DMS79 treated with DMSO at 0.1 percent for 48 hours (cell line): ENCODE results near the gene BCAT1.
"Not testable (repeated sequence)": the region's sequence is repeated elsewhere in the genome, so short reads cannot be mapped to it uniquely, and the experiment has no call there.

ENCODE experiments used
- DNase-seq: peaks from one replicate; lab custom pipeline; 2025; lab: John Stamatoyannopoulos, UW

BCAT1 gene

GRCh38 chr12:24853588-24853987 is 95.3 kb downstream of the BCAT1 start:
- no peak for DNase-seq

DNA sequence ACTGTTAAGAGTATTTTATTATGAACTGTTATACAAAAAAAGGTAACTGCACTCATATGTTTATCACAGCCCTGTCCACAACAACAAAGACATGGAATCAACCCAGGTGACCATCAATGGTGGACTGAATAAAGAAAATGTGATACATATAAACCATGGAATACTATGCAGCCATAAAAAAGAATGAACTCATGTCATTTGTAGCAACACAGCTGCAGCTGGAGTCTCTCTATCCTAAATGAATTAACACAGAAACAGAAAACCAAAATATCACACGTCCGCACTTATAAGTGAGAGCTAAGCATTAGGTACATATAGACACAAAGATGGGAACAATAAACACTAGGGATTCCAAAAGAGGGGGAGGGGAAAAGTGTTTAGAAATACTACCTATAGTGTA is 95.8 kb downstream of the BCAT1 start:
- no peak for DNase-seq

- DNase-seq, result no peak
Measured at GRCh38 chr12:24852420-24852819, 96.5 kb downstream of the BCAT1 start.

DNA sequence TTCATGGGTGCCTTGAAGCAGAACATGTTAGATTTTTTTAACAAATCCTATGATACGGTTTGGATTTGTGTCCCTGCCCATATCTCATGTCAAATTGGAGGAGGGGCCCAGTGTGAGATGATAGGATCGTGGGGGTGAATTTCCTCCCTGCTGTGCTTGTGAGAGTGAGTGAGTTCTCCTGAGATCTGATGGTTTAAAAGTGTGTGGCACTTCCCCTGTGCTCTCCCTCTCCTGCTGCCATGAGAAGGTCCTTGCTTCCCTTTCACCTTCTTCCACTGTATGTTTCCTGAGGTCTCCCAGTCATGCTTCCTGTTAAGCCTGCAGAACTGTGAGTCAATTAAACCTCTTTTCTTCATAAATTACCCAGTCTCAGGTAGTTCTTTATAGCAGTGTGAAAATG is 97.0 kb downstream of the BCAT1 start:
- DNase-seq, result not testable (repeated sequence)

DNA sequence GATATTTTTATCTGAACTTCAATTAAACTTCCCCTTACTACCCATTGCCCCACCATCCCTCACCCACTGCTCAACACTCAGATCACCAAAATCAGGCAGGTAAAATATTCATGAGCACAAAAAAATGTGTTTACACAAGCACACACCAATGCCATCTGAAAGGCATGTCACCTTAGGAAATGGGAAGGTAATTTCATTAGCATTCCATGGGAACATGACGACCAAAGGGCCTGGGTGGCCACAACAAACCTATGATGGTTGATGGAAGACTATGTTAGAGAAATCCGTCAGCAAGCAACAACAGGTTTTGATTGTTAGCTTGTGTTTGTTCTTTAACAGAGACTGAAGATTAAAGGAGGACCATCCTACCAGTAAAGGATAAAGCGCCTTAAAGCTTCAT is 97.6 kb downstream of the BCAT1 start:
- no peak for DNase-seq

DNA sequence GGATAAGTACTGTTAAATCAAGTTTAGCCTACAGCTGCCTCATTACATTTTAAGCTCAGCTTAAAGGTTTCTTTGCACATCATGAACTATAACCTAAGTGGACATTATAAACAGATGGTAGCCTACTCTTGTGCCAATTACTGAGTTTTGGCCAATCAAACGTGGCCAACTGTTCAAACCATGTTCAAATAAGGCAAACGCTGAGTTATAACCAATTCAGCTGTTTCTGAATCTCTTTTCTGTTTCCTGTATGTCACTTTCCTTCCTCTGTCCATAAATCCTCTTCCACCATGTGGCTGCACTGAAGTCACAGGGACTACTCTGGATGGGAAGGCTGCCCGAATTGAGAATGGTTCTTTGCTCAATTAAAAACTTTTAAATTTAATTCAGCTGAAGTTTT is 98.4 kb downstream of the BCAT1 start:
- DNase-seq, result no peak

DNA sequence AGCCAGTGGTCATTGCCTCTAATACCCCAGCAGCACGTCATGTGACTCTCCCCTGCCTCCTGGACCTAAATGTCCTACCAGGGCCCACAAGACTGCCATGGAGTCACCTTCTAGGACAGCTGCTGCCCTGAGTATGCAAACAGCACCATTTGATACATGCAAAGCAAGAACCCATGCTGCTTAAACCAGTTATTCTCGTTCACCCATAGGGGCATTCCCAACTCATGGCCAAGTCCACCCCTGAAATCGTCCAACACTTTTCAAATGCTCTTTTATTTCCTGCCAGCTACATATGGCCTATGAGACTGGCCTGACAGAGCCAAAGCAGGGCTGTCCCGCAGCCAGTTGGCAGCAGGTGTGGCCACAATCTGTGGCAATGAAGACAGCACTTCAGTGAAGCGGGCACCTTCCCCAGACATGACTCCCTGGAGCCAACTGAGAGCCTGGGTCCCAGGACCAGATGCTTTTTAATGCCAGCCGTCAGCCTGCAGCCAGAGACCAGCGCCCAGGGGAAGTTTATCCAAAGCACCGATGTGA is 99.9 kb downstream of the BCAT1 start:
- DNase-seq, result no peak

DNA sequence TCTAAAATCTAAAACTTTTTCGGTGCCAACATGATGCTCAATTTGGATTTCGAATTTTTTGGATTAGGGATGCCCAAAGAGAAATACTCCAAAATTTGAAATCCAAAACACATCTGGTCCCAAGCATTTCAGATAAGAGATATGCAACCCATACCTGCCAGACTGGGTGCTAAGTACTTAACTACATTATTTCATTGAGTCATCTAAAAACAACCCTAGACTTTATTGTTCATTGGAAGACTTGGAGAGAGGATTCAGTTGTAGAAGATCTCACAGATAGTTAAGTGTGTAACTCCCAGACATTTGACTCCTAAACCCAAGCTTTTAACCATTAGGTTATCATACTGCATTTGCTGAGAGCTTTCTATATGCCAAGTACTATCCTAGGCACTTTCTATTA is 102.2 kb downstream of the BCAT1 start:
- DNase-seq, result no peak

DNA sequence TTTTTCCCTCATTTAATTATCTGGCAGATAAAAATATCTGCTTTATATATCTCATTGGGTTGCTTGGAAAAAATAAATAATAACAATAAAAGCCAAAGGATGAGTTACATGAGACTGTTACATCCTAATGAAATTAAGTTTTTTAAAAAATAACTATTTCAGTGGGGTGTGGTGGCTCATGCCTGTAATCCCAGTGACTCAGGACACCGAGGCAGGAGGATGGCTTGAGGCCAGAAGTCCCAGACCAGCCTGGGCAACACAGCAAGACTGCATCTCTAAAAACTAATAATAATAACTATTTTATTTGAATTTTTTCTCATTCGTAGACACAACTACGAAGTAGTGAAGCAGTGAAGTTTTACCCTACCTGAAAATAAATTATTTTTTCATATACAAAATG is 103.3 kb downstream of the BCAT1 start:
- no peak for DNase-seq

DNA sequence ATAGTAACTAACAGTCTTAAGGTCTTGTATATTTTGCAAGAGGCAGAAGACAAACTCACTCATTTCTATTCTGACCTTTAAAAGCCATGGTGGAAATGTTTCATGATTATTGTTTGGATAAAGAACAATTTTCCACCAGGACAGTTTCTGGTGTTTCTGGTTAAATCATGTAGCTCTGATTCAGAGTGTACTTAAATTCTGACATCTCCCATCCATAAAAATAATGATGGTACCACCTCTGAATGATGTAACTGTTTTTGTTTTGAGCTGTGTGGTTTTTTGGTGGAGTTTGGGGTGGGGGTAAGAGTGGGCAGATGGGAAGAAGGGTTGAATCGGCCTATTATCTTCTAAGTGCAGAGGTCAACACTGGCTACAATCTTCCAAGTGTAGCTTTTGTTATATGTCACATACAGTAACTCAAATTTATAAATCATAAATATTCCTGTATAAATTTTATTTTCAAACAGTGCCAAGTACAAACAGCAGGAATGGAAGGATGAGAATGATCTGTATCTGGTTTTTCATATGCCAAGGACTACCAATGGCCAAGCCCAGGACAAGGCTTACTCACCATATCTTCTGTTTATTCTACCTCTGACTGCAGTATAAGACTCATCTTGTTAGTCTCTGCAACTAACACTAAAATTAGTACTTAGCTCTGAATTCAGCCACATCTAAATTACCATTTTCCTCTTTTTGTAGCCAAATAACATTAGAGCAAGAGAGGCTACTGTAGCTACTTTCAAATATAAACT is 108.7 kb downstream of the BCAT1 start:
- no peak for DNase-seq

DNA sequence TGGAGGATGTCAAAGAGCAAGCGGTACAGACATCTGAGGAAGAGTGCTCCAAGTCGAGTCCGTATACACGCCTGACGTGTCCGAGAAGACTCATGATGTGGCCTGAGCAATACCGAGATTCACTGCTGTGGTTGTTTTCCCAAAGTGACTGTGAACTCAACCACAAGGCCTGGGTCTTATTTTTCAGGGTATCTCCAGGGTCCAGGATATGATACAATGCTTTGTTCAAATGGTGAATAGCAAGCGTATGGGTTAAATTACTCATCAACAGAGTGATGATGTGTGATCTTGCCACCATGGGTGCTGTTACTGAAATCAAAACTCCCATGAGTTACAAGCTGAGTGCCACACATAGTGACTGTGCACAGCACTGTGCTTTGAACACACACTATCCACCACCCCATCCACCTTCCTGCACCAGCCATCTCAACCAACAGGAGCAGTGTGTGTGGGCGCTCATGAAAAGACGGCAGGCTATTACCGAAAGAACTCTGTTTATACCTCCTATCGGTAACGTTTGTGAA is 109.6 kb downstream of the BCAT1 start:
- no peak for DNase-seq

DNA sequence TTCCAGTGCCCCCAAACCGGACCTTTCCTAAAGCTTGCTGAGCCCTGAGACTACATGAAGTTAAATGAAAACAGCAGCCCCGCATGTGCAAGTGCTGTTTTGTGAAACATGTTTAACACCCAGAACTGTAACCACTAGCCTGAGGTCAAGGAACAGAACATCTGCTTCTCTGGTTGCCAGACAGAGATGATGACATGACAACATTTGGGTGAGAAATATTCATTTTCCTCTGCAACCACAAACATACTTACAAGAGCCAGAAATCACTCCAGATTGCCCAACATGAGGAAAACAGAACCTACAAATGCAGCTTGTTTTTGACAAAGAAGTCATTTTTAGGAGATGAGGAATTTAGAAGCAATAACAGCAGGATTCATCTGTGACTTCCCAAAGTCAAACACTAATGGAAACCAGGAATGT is 110.4 kb downstream of the BCAT1 start:
- DNase-seq, result no peak

GRCh38 chr12:24835377-24835776 is 113.5 kb downstream of the BCAT1 start:
- DNase-seq, result no peak

- DNase-seq, result no peak
Measured at GRCh38 chr12:24833513-24833912, 115.4 kb downstream of the BCAT1 start.

- no peak for DNase-seq
Measured at GRCh38 chr12:24823808-24824515, 124.9 kb downstream of the BCAT1 start.

GRCh38 chr12:24822121-24822899 is 126.6 kb downstream of the BCAT1 start:
- DNase-seq, result no peak

DNA sequence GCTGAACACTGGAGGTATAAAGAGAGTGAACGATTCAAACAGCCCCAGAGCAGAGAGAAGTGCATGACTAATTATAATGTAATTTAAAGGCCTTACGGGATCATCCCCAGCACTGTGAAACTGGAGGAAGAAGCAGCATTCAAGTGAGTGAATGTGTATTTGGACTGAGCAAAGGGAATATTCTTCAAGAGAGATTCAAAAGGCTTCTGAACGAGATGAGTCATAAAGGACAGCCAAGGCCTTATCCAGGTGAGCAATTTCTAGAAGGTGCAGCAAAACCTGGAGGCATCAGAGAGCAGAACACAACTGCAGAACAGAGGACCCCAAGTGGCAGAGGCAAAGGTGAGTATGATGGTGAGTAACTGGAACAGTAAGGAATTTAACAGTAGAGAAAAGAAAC is 127.2 kb downstream of the BCAT1 start:
- no peak for DNase-seq

- DNase-seq, result no peak
Measured at GRCh38 chr12:24820872-24821271, 128.0 kb downstream of the BCAT1 start.

DNA sequence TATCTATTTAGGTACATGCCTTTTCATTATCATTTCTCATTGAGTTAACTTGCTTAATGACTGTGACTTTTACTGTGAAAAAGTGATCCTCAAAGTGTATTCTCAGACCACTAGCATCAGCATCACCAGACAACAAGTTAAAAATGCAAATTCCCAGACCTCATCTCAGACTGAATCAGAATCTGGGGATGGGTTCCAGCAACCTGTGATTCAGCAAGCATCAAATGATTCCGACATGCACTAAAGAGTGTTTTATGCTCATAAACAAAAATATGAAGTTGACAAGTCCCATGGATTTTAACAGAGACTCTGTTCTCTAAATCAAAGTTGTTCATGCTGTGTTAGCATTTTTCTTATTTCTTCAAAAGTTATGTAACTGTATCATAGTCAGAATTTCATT is 130.6 kb downstream of the BCAT1 start:
- no peak for DNase-seq

DNA sequence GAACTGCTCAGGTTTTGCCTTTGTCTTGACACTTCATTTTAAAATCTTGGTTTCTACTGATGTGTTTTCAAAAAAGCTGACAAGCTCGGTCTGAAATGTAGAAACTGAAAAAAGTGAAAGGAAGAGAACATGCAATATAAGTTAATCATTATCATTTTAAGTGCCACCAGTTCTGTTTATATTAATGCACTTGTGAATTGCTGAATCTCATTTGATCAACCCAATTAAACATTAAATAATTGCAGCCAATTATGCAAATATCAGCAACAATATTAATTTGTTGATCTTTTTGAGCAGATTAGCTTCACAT is 133.8 kb downstream of the BCAT1 start:
- no peak for DNase-seq

- DNase-seq, result no peak
Measured at GRCh38 chr12:24814379-24815113, 134.4 kb downstream of the BCAT1 start.

GRCh38 chr12:24810378-24810777 is 138.5 kb downstream of the BCAT1 start:
- no peak for DNase-seq
